Measurements from ENCODE around the gene SDC4.

- TF ChIP-seq, protein P1, sequence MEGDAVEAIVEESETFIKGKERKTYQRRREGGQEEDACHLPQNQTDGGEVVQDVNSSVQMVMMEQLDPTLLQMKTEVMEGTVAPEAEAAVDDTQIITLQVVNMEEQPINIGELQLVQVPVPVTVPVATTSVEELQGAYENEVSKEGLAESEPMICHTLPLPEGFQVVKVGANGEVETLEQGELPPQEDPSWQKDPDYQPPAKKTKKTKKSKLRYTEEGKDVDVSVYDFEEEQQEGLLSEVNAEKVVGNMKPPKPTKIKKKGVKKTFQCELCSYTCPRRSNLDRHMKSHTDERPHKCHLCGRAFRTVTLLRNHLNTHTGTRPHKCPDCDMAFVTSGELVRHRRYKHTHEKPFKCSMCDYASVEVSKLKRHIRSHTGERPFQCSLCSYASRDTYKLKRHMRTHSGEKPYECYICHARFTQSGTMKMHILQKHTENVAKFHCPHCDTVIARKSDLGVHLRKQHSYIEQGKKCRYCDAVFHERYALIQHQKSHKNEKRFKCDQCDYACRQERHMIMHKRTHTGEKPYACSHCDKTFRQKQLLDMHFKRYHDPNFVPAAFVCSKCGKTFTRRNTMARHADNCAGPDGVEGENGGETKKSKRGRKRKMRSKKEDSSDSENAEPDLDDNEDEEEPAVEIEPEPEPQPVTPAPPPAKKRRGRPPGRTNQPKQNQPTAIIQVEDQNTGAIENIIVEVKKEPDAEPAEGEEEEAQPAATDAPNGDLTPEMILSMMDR (IDR thresholded peaks at IDR 0.05 in 8 of 11, conservative IDR thresholded peaks at IDR 0.05 in 3 of 11) = no peak
- no peak for TF ChIP-seq POLR2A (IDR thresholded peaks at IDR 0.05)
Observed at GRCh38 chr20:45346291-45346718, 1.9 kb downstream of the SDC4 start.

Data from spleen (tissue), 7 donors.